A549 (cell line): ENCODE data around the gene PDGFA. TPM values are rescaled to one million over a fixed set of nuclear protein-coding genes. Genes with fewer than 3 reads are reported as not detected.

Experiments
- ATAC-seq, 2 experiments: fragments of 200-7000 bp in 1 of 2; fragments of >200 bp in 1 of 2; cut with Nextera tagmentation in 1 of 2; cut with Tn5 transposase in 1 of 2; 3 replicates each; pipeline versions ENCODE4 v1.8.0 to v1.9.1; 2018 to 2020; ENCODE audit warnings: mild to moderate bottlenecking in 1 of 2, moderate library complexity in 1 of 2
- CTCF ChIA-PET: fragments of 300-600 bp; sonication (Branson Sonifier 250); formaldehyde crosslinking; extraction: SDS; loops from one replicate; lab custom pipeline; 2021; ENCODE audit warnings: antibody characterized with exemption, inconsistent platforms; lab: Yijun Ruan, JAX
- POLR2A ChIA-PET: fragments of 350-600 bp; formaldehyde crosslinking; extraction: SDS; loops from one replicate; lab custom pipeline; 2021; ENCODE audit warnings: antibody characterized with exemption, inconsistent platforms; lab: Yijun Ruan, JAX
- DNase-seq, 2 experiments: peaks; one replicate each; pipeline versions ENCODE4 v3.0.0 to v3.0.0-alpha.2; 2011 to 2016; ENCODE audit warnings: low read depth in 1 of 2, low spot score in 1 of 2
- FAIRE-seq: peaks from 2 replicates; lab custom pipeline; 2011; peaks lifted over from hg19 to GRCh38; lab: Jason Lieb, UNC
- H3K27ac ChIP-seq, 2 experiments: fragments of >200 bp; sonication (Bioruptor Twin); formaldehyde crosslinking; 3 replicates each; pipeline ENCODE4 v1.5.1; 2016 to 2017
- H3K4me1 ChIP-seq: fragments of >200 bp; sonication (Bioruptor Twin); formaldehyde crosslinking; 3 replicates; pipeline ENCODE4 v1.6.1; 2016
- H3K4me2 ChIP-seq: fragments of >200 bp; sonication (Bioruptor Twin); formaldehyde crosslinking; 3 replicates; pipeline ENCODE4 v1.6.1; 2016
- H3K4me3 ChIP-seq: fragments of >200 bp; sonication (Bioruptor Twin); formaldehyde crosslinking; 3 replicates; pipeline ENCODE4 v1.5.1; 2016
- H3K9me3 ChIP-seq: fragments of >200 bp; sonication (Bioruptor Twin); formaldehyde crosslinking; 3 replicates; pipeline ENCODE4 v1.6.1; 2016
- ATOH8 ChIP-seq: fragments of 250-450 bp; sonication (Bioruptor Pico); IDR thresholded peaks from 2 replicates; pipeline ENCODE4 v1.5.0; 2020; ENCODE audit warnings: low read depth, mild to moderate bottlenecking, moderate library complexity
- BCL3 ChIP-seq: fragments of >200 bp; sonication (Bioruptor Twin); formaldehyde crosslinking; IDR thresholded peaks from 3 replicates; pipeline ENCODE4 v1.6.1; 2016
- CBX2 ChIP-seq: fragments of 200-600 bp; sonication (generic); IDR thresholded peaks from 2 replicates; pipeline ENCODE4 v1.6.1; 2016; ENCODE audit warnings: low read depth, mild to moderate bottlenecking, borderline replicate concordance
- CBX8 ChIP-seq: fragments of 200-600 bp; sonication (generic); IDR thresholded peaks from 2 replicates; pipeline ENCODE4 v1.6.1; 2016
- EHF ChIP-seq: fragments of 250-450 bp; sonication (Bioruptor Pico); IDR thresholded peaks from 2 replicates; pipeline ENCODE4 v1.5.0; 2020; ENCODE audit warnings: mild to moderate bottlenecking
- EP300 ChIP-seq, 2 experiments: fragments of >200 bp; sonication (Bioruptor Twin); formaldehyde crosslinking; IDR thresholded peaks; 2 replicates in 1 of 2; 3 replicates in 1 of 2; pipeline ENCODE4 v1.6.1; 2016 to 2017
- ESRRA ChIP-seq: fragments of 150-350 bp; IDR thresholded peaks from 2 replicates; pipeline ENCODE4 v1.6.1; 2014; ENCODE audit warnings: mild to moderate bottlenecking, low read length, borderline replicate concordance
- FOSL2 ChIP-seq, 2 experiments: fragments of 450-650 bp in 1 of 2; fragments of >200 bp in 1 of 2; sonication (Bioruptor Twin) in 1 of 2; formaldehyde crosslinking; IDR thresholded peaks; 2 replicates each; pipeline versions ENCODE4 v1.5.0 to v1.6.1; 2016 to 2020; ENCODE audit warnings: mild to moderate bottlenecking in 1 of 2, moderate library complexity in 1 of 2
- FOXS1 ChIP-seq: fragments of 250-450 bp; sonication (Bioruptor Pico); IDR thresholded peaks from 2 replicates; pipeline ENCODE4 v1.5.0; 2020; ENCODE audit warnings: mild to moderate bottlenecking, moderate library complexity
- HOXB5 ChIP-seq: fragments of 250-450 bp; sonication (Bioruptor Pico); IDR thresholded peaks from 2 replicates; pipeline ENCODE4 v1.5.0; 2020; ENCODE audit warnings: mild to moderate bottlenecking, moderate library complexity
- JUN ChIP-seq, 2 experiments: fragments of >200 bp; sonication (Bioruptor Twin); formaldehyde crosslinking; IDR thresholded peaks; 2 replicates in 1 of 2; 3 replicates in 1 of 2; pipeline ENCODE4 v1.6.1; 2016 to 2017
- MAZ ChIP-seq: fragments of 150-350 bp; IDR thresholded peaks from 2 replicates; pipeline ENCODE4 v1.6.1; 2014; ENCODE audit warnings: antibody characterized with exemption, low read depth, low read length, borderline replicate concordance
- NFE2L2 ChIP-seq: fragments of 150-350 bp; conservative IDR thresholded peaks from 2 replicates; pipeline ENCODE4 v1.6.1; 2014; ENCODE audit warnings: low read length
- NPAS2 ChIP-seq: fragments of 250-450 bp; sonication (Bioruptor Pico); IDR thresholded peaks from 2 replicates; pipeline ENCODE4 v1.8.0; 2022; ENCODE audit warnings: mild to moderate bottlenecking, moderate library complexity, borderline replicate concordance
- NR3C1 ChIP-seq: fragments of >200 bp; sonication (Bioruptor Twin); formaldehyde crosslinking; IDR thresholded peaks from 3 replicates; pipeline ENCODE4 v1.6.1; 2017
- POLR2A ChIP-seq: IDR thresholded peaks from 2 replicates; pipeline ENCODE4 v1.6.1; 2012; ENCODE audit warnings: mild to moderate bottlenecking, low read length
- RCOR1 ChIP-seq: fragments of 150-350 bp; IDR thresholded peaks from 2 replicates; pipeline ENCODE4 v1.6.1; 2014; ENCODE audit warnings: antibody characterized with exemption, low read length, low read depth
- SMC3 ChIP-seq: fragments of >200 bp; sonication (Bioruptor Twin); formaldehyde crosslinking; IDR thresholded peaks from 3 replicates; pipeline ENCODE4 v1.6.1; 2018; ENCODE audit warnings: inconsistent platforms
- SREBF2 ChIP-seq: fragments of 450-650 bp; IDR thresholded peaks from 2 replicates; pipeline ENCODE4 v1.6.1; 2014; ENCODE audit warnings: mild to moderate bottlenecking, moderate library complexity
- TP53 ChIP-seq: fragments of 250-450 bp; sonication (Bioruptor Pico); IDR thresholded peaks from 2 replicates; pipeline ENCODE4 v1.5.0; 2021; ENCODE audit warnings: mild to moderate bottlenecking, moderate library complexity
- ZC3H11A ChIP-seq: fragments of 450-650 bp; IDR thresholded peaks from 2 replicates; pipeline ENCODE4 v1.6.1; 2014; ENCODE audit warnings: antibody characterized with exemption, mild to moderate bottlenecking
- ZFP36 ChIP-seq: fragments of 450-650 bp; IDR thresholded peaks from 2 replicates; pipeline ENCODE4 v1.6.1; 2014; ENCODE audit warnings: borderline replicate concordance; ENCODE audit not compliant: partially characterized antibody
- WGBS: methylation state at CpG from one replicate; pipeline ENCODE4 v1.1.6; 2017; ENCODE audit errors: missing lambda C conversion rate; 5-methylcytosine and 5-hydroxymethylcytosine counted together
- polyA minus RNA-seq: library from RNA; depleted of rRNA, polyadenylated mRNA; stranded (reverse); fragments of >200 nt; gene quantifications from 2 replicates; pipeline ENCODE4 v1.2.3, GENCODE V29; 2011; rRNA and poly(A)+ RNA removed
- polyA plus RNA-seq, 4 experiments: library from polyadenylated mRNA; depleted of rRNA in 3 of 4; stranded (reverse); fragments of >200 nt; fragmentation: RNase III in 1 of 4; extraction: RNeasy Plus Mini Kit Qiagen cat#74134 plus additional on column Dnase treatment in 1 of 4; gene quantifications; 2 replicates in 3 of 4; 3 replicates in 1 of 4; pipeline ENCODE4 v1.2.3, GENCODE V29; 2011 to 2017
- TF ChIP-seq, protein P1 (sequence below): fragments of >200 bp; sonication (Bioruptor Twin); formaldehyde crosslinking; IDR thresholded peaks from 2 replicates; pipeline ENCODE4 v1.6.1; 2016

PDGFA gene
- polyA plus RNA-seq (2011; rRNA removed) (11.3 and 12.8 TPM in 2 replicates), polyA plus RNA-seq (2017; fragmentation: RNase III; extraction: RNeasy Plus Mini Kit Qiagen cat#74134 plus additional on column Dnase treatment) (14.2 to 16.3 TPM (median 14.9 TPM) in 3 replicates), polyA minus RNA-seq (34.7 and 41.5 TPM in 2 replicates)
- 7.4 and 8.4 TPM in 2 replicates for polyA plus RNA-seq (2012; cell fraction: cytosol; rRNA removed)
- 8.7 and 12.6 TPM in 2 replicates for polyA plus RNA-seq (2012; cell fraction: nucleus; rRNA removed)

DNA sequence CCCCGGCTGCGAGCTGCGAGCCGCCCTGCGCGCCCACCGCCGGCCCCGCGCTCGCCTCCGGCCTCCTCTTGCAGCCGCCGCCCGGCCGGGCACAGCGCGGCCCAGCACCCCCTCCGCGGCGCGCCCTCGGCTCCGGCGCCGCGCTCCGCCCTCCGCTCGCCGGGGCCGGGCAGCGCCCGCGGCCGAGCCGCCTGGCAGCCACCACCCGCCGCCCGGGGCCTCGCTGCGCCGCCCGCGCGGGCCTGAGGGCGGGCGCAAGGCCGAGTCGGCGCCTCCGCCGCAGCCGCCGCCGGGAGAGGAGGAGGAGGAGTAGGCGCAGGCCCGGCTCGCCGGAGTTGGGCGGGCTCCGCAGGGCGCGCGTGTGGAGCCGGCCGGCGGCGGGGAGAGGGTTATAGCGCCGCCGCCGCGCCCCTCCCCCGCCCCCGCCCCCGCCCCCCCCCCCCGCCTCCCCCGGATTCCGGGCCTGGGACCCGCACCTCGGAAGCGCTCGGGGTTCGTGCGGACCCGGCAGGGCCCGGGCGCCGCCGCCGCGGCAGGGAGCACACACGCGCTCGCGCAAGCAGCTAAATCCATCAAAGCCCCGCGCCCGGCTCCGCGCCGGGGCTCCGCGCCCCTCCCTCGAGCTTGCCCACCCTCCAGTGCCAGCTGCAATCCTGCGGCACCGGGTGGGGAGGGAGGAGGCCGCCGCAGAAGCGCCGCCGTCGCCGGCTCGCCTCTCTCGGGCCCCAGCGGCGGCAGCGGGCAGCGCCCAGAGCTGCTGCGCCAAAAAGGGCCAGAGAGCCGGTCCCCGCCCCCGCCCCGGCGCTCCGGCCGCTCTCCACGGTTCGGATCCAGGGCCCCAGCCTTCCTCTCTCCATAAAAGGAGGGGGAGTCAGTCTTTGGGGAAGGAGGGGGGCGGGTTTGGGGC is at the start of gene PDGFA:
PDGFA (minus strand) TSS at position 363 of the 907 bp plus-strand sequence. CDS start 845 bp downstream, outside the sequence.
- WGBS: 0% methylated on average over 3 of the region's 132 CpGs
- H3K4me3 ChIP-seq: peak within 1 kb of the TSS; percentile 74
- no peak for TF ChIP-seq ATOH8 (CRISPR knock-in tag)
- no peak for TF ChIP-seq ZFP36
- TF ChIP-seq BCL3: peak; percentile 72; the same call in 1 of the 3 replicates
- TF ChIP-seq JUN (IDR thresholded peaks at IDR 0.05): peak; percentile 35 to 72; a peak in 3 of 5 replicates
- 0 out of 3 replicates have a peak, but pooled peaks have one; percentile 3 for TF ChIP-seq SMC3
- TF ChIP-seq NR3C1: no peak
- no peak for TF ChIP-seq CBX2
- TF ChIP-seq, protein P1, sequence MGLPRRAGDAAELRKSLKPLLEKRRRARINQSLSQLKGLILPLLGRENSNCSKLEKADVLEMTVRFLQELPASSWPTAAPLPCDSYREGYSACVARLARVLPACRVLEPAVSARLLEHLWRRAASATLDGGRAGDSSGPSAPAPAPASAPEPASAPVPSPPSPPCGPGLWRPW: no peak
- peak; percentile 76 for TF ChIP-seq POLR2A
- peak; percentile 63 to 78 for DNase-seq
- no peak for FAIRE-seq
- H3K4me2 ChIP-seq: peak within 1 kb of the TSS; percentile 99
- ATAC-seq: peak; percentile 44 to 69
- ChIA-PET CTCF (interaction anchor here (0.7 to 4.3 kb wide), 13 partner anchors 11 to 193 kb away, joined by 3 to 35 read pairs (median 5); no protein-coding TSS in a partner anchor), POLR2A (interaction anchor here (0.6 to 2.8 kb wide), 6 partner anchors 16 to 187 kb away, joined by 3 to 18 read pairs (median 6); no protein-coding TSS in a partner anchor)
- H3K4me1 ChIP-seq: peaks cover 29% of the 10 kb centered on the region
- peak within 1 kb of the TSS; percentile 89 to 94 for H3K27ac ChIP-seq
- H3K9me3 ChIP-seq: no peaks in the 10 kb centered on the region

- 88% methylated on average over 32 of the region's 33 CpGs for WGBS
- TF ChIP-seq SREBF2: no peak
- TF ChIP-seq SMC3: no peak
- no peak for TF ChIP-seq NFE2L2
- Histone ChIP-seq H3K4me3 (no peak overlapping the region), H3K4me2 (no peak overlapping the region), H3K9me3 (no peaks in the 10 kb centered on the region), H3K27ac (no peak overlapping the region), H3K4me1 (no peaks in the 10 kb centered on the region)
- no peak for ATAC-seq
- POLR2A ChIA-PET: no interaction called here
- no peak for DNase-seq
- no peak for FAIRE-seq
- CTCF ChIA-PET: no interaction called here
Observed at GRCh38 chr7:568031-568951, 48.6 kb upstream of the PDGFA start.

DNA sequence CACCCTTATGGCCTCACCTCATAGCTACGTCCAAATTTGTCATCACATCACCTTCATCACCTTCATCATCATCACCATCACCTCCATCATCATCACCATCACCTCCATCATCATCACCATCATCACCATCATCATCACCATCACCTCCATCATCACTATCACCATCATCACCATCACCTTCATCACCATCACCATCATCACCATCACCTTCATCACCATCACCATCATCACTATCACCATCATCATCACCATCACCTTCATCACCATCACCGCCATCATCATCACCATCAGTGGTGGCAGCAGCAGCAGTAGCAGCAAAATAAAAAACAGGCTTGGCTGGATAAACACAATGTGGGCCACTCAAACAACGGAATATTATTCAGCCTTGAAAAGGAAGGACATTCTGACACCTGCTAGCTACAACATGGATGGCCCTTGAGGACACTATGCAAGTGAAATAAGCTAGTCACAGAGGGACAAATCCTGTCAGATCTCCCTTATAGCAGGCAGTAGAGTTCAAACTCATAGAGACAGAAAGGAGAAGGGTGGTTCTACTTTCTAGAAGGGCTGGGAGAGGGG is 47.7 kb upstream of the PDGFA start:
- DNase-seq: no peak
- H3K4me3 ChIP-seq: no peak overlapping the region
- no peak overlapping the region for H3K27ac ChIP-seq
- no peak for FAIRE-seq
- ChIA-PET POLR2A (no interaction called here), CTCF (no interaction called here)
- H3K4me2 ChIP-seq: no peak overlapping the region
- TF ChIP-seq EP300 (IDR thresholded peaks at IDR 0.05) (no peak), TP53 (CRISPR knock-in tag) (no peak), ESRRA (no peak), FOXS1 (CRISPR knock-in tag) (no peak), EHF (CRISPR knock-in tag) (no peak), FOSL2 (IDR thresholded peaks at IDR 0.05) (no peak), FOSL2 (CRISPR knock-in tag; IDR thresholded peaks at IDR 0.05) (no peak), ZC3H11A (no peak), HOXB5 (CRISPR knock-in tag) (no peak), MAZ (no peak), NPAS2 (CRISPR knock-in tag) (no peak), CBX8 (no peak), RCOR1 (no peak), ZFP36 (no peak)
- TF ChIP-seq, protein P1: no peak
- 93% methylated on average over 2 of the region's 3 CpGs for WGBS
- H3K9me3 ChIP-seq: no peaks in the 10 kb centered on the region
- no peak for ATAC-seq
- no peaks in the 10 kb centered on the region for H3K4me1 ChIP-seq
